ENCODE measurements around the gene CACNA1B. TPM values are rescaled to one million over a fixed set of nuclear protein-coding genes. Genes with fewer than 3 reads are reported as not detected.

CACNA1B gene
- total and polyA plus RNA-seq, 2 of the 4 experiments (the other 2 are of a cell fraction): 0.02 TPM; not detected in 1

GRCh38 chr9:138077126-138077525 is 199.5 kb downstream of the CACNA1B start:
- H4K8ac ChIP-seq (ENCODE audit: low read depth in 2 of 2, low read length in 2 of 2): no peak overlapping the region
- no peak overlapping the region for H3K18ac ChIP-seq (ENCODE audit: low read depth, low read length)
- no peak overlapping the region for H2AK9ac ChIP-seq (replicated peaks; ENCODE audit: low read depth, low read length, poor library complexity)
- H4K20me1 ChIP-seq (ENCODE audit: insufficient read depth, low read length): no peaks in the 10 kb centered on the region
- no peak overlapping the region for H3K4ac ChIP-seq (ENCODE audit: low read depth, low read length)
- H2AFZ ChIP-seq (replicated peaks; ENCODE audit: low read length, poor library complexity): no peak overlapping the region
- H3K9me1 ChIP-seq (ENCODE audit: insufficient read depth, low read length): no peaks in the 10 kb centered on the region
- dilution Hi-C loops (cut with HindIII; ENCODE audit: low sequenced_read_pairs, unreplicated experiment): no loop called here
- H3K36me3 ChIP-seq (ENCODE audit: control insufficient read depth, insufficient read depth, low read length): no peaks in the 10 kb centered on the region
- H3K4me3 ChIP-seq (ENCODE audit: insufficient read depth, low read depth, low read length): no peak overlapping the region
- no peak for DNase-seq
- POLR2A ChIA-PET (ENCODE audit: unreplicated experiment): no interaction called here
- H3K4me2 ChIP-seq (ENCODE audit: low read depth, low read length): no peak overlapping the region
- no peak overlapping the region for H3K14ac ChIP-seq (replicated peaks; ENCODE audit: low read depth, low read length)
- no peaks in the 10 kb centered on the region for H3K4me1 ChIP-seq (ENCODE audit: control insufficient read depth, insufficient read depth, low read length)
- no peak overlapping the region for H2BK5ac ChIP-seq (ENCODE audit: low read depth, low read length, poor library complexity, severe bottlenecking)
- H4K5ac ChIP-seq (ENCODE audit: low read depth, low read length): no peak overlapping the region
- H3K56ac ChIP-seq (ENCODE audit: extremely low read depth, insufficient read depth, low read length): no peak overlapping the region
- no peak overlapping the region for H3K23ac ChIP-seq (ENCODE audit: low read depth, low read length)
- H3K9me3 ChIP-seq (ENCODE audit: control insufficient read depth, insufficient read depth, low read length): peaks cover 66% of the 10 kb centered on the region
- H3K27ac ChIP-seq (ENCODE audit: insufficient read depth, low read length): no peak overlapping the region
- ATAC-seq (ENCODE audit: low read depth): no peak
- TF ChIP-seq MXI1 (IDR thresholded peaks at IDR 0.05; ENCODE audit: borderline replicate concordance, low read depth, low read length) (no peak), NFE2L2 (IDR thresholded peaks at IDR 0.05; ENCODE audit: low read depth, low read length) (no peak), MAZ (IDR thresholded peaks at IDR 0.05; ENCODE audit: borderline replicate concordance, low read depth, low read length) (no peak), POLR2A (IDR thresholded peaks at IDR 0.05; ENCODE audit: low read depth, low read length) (no peak), CTCF (conservative IDR thresholded peaks at IDR 0.05; ENCODE audit: low read depth, low read length) (no peak), USF2 (IDR thresholded peaks at IDR 0.05; ENCODE audit: low read depth, low read length) (no peak), RAD21 (IDR thresholded peaks at IDR 0.05; ENCODE audit: low read length) (no peak)
- WGBS, 2 experiments (ENCODE audit: extremely low coverage in 2 of 2, insufficient read length in 1 of 2): 70% methylated on average over 6 of the region's 9 CpGs; no CpG with 5 or more reads in 1 of the 2 experiments
- H4K91ac ChIP-seq (ENCODE audit: insufficient read depth, low read depth, low read length): no peak overlapping the region
- H2BK15ac ChIP-seq (ENCODE audit: low read depth, low read length): no peak overlapping the region
- intact Hi-C loops (cut with micrococcal nuclease): no loop called here
- H2BK120ac ChIP-seq (ENCODE audit: low read depth, low read length): no peak overlapping the region
- H3K9ac ChIP-seq (ENCODE audit: low read depth, low read length): no peak overlapping the region
- CTCF ChIA-PET: no interaction called here
- H3K79me1 ChIP-seq (ENCODE audit: low read depth in 1 of 2, low read length in 2 of 2): no peaks in the 10 kb centered on the region
- no peaks in the 10 kb centered on the region for H3K27me3 ChIP-seq (ENCODE audit: control insufficient read depth, insufficient read depth, low read length)
- BruUV-seq (replicated peaks): no TSS peak
- H2AK5ac ChIP-seq (ENCODE audit: low read depth, low read length): no peak overlapping the region
- in situ Hi-C loops (cut with MboI; ENCODE audit: low sequenced_read_pairs): no loop called here
- H2BK20ac ChIP-seq (ENCODE audit: low read depth, low read length): no peak overlapping the region

All from IMR-90 (cell line).